Measurements from ENCODE around the gene ZNF444.
"Not testable (repeated sequence)": the region's sequence is repeated elsewhere in the genome, so short reads cannot be mapped to it uniquely, and the experiment has no call there.

The ZNF444 gene

GRCh38 chr19:56191115-56191514 is 50.0 kb downstream of the ZNF444 start:
- DNase-seq = no peak

- no peak for DNase-seq
These were observed 50.6 kb downstream of the ZNF444 start for GRCh38 chr19:56191711-56192110.

DNA sequence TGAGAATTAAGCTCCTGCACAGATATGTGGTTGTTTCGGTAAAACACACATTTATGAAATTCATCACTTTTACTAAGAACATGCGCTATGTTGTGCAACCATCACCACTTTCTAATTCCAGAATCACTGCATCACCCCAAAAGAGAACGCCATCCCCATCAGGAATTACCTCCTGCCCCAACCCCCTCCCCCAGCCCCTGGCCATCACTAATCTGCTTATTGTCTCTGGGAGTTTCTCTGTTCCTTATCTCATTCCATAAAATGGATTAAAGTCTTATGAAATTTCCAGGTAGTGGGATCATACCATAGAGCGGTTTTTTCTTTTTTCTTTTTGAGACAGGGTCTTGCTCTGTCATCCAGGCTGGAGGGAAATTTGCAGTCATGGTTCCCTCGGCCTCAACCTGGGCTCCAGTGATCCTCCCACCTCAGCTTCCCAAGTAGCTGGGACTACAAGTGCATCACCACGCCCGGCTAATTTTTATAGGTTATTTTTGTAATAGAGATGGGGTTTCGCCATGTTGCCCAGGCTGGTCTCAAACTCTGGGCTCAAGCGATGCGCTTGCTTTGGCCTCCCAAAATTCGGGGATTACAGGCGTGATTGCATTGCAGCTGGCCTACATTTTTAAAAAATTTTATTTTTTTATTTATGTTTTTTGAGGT is 53.0 kb downstream of the ZNF444 start:
- no peak for DNase-seq

DNA sequence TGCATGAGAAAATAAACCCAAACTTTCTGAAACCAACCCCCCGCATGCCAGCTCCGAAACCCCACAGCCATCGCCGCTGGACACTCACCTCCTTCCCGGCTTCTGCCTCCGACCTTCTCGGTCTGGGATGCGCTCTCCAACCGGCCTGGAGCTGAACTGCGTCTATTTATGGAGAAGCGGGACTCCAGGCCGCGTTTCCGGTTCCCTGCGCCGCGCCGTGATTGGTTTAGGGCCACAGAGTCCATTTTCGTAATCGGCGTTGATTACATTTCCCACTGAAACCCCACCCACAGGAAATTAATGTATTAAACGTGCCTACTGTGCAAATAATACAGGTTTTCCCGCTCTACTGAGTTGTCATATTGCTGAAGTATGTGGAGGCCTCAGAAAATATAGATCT is 56.6 kb downstream of the ZNF444 start, which contains the start of gene ZSCAN5B:
TSS of gene ZSCAN5B (minus strand) at position 138 of the 400 bp plus-strand sequence. CDS start 4,731 bp downstream, outside the sequence.
- DNase-seq = not testable (repeated sequence)

- DNase-seq = no peak
These were observed 58.6 kb downstream of the ZNF444 start for GRCh38 chr19:56199687-56200086.

- DNase-seq = no peak
These were observed 60.9 kb downstream of the ZNF444 start, which contains the start of gene ZSCAN5C for GRCh38 chr19:56201973-56202372. Gene ZSCAN5C (plus strand): TSS chr19:56202273. CDS start chr19:56205914, 3,641 bp downstream.

DNA sequence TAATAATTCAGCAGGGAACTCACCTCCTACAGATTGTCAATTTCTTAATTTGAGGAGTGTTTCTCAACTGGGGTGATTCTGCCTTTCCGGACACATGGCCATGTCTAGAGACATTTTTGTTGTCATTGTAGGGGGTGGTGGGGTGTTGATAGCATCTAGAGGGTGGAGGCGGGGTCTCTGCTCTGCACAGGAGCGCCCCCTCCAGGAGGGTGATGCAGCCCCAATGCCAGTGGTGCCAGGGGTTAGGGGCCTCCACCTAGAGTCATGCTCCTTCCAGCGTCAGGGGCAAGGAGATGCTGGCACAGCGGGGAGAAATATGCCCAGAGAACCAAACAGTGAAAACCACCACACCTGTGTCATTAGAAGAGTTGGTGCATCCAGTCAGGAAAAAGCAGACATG is 66.5 kb downstream of the ZNF444 start:
- not testable (repeated sequence) for DNase-seq

GRCh38 chr19:56209091-56209490 is 68.0 kb downstream of the ZNF444 start:
- no peak for DNase-seq

GRCh38 chr19:56210036-56210435 is 68.9 kb downstream of the ZNF444 start:
- DNase-seq = not testable (repeated sequence)

Measured in NCI-H146 (cell line).